Panc1 (cell line): ENCODE results near the gene MRPS11.
"Not testable (repeated sequence)": the region's sequence is repeated elsewhere in the genome, so short reads cannot be mapped to it uniquely, and the experiment has no call there.

Experiments
- CTCF ChIP-seq: fragments of 450-650 bp; IDR thresholded peaks from 2 replicates; pipeline ENCODE4 v1.5.1; 2017; ENCODE audit warnings: mild to moderate bottlenecking
- TCF7L2 ChIP-seq: IDR thresholded peaks from 2 replicates; pipeline ENCODE4 v1.6.1; 2011; ENCODE audit warnings: mild to moderate bottlenecking, low read depth, low read length, inconsistent platforms

DNA sequence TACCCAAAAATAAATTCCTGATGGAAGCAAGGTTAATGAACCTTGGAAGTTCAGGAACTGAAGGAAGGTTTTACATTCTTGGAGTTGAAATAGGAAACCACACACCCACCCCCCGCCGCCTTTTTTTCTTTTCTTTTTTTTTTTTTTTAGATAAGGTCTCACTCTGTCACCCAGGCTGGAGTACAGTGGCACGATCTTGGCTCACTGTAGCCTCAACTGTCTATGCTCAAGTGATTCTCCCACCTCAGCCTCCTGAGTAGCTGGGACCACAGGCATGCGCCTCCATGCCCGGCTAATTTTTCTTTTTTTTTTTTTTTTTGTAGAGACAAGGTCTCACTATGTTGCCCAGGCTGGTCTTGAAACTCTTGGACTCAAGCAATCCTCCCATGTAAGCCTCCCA is 33.4 kb upstream of the MRPS11 start:
- TF ChIP-seq CTCF, TCF7L2: not testable (repeated sequence)
